ENCODE results near the gene CALN1.
"Not testable (repeated sequence)": the region's sequence is repeated elsewhere in the genome, so short reads cannot be mapped to it uniquely, and the experiment has no call there.

CALN1 gene

DNA sequence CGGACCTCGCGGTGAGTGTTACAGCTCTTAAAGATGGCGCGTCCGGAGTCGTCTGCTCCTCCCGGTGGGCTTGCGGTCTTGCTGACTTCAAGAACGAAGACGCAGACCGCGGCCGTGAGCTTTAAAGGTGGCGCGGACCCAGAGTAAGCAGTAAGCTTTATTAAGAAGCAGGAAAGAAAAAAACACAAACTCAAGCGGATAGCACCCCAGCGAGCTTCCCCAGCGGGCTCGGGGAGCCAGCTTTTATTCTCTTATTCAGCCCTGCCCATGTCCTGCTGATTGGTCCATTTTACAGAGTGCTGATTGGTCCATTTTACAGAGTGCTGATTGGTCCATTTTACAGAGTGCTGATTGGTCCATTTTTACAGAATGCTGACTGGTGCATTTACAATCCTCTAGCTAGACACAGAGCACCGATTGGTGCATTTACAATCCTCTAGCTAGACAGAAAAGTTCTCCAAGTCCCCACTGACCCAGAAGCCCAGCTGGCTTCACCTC, at the start of gene CALN1:
Gene CALN1 (minus strand): TSS at position 218 of the 498 bp plus-strand sequence.
- DNase-seq = not testable (repeated sequence)

DNA sequence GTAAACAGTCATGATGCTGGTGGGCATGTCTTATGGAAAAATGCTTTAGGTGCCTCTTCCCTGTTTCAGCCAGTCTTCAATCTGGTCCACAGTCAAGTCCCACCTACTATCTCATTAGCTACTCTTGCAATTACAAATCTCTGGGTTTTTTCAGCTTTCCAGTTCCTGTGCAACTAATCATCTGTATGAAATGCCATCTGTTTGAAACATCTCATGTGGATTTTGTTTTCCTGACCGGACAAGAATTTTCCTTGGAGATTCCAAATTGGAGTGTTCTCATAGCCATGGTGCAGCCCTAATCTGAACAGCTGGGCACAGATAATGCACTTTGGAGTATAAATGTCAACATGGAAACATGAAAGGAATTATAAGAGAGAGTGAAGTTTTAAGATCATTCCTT, 41.3 kb upstream of the CALN1 start:
- no peak for DNase-seq

DNA sequence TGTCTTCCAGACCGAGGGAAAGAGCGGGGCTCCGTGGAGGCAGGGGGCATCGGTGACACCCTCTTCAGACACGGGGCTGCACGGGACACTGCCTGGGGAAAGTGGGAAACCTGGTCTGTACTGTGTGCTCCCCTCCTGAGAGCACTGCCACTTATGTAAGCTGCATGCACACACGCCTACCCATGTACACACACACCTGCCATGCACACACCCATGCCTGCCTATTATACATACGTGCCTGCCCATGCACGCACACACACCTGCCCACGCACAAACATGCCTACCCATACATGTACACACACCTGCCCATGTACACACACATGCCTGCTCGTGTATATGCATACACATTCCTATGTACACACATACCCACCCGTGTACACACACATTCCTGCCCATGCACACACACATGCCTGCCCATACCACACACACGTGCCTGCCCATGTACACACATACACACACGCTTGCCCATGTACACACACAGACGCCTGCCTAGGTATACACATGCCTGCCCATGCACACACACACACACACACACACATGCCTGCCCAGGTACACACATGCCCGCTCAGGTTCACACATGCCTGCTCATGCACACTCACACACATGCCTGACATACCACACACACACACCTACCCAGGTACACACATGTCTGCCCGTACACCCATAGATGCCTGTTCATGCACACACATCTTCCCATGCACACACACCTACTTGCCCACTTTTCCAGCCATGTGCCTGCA, 35.5 kb upstream of the CALN1 start:
- DNase-seq = no peak

DNA sequence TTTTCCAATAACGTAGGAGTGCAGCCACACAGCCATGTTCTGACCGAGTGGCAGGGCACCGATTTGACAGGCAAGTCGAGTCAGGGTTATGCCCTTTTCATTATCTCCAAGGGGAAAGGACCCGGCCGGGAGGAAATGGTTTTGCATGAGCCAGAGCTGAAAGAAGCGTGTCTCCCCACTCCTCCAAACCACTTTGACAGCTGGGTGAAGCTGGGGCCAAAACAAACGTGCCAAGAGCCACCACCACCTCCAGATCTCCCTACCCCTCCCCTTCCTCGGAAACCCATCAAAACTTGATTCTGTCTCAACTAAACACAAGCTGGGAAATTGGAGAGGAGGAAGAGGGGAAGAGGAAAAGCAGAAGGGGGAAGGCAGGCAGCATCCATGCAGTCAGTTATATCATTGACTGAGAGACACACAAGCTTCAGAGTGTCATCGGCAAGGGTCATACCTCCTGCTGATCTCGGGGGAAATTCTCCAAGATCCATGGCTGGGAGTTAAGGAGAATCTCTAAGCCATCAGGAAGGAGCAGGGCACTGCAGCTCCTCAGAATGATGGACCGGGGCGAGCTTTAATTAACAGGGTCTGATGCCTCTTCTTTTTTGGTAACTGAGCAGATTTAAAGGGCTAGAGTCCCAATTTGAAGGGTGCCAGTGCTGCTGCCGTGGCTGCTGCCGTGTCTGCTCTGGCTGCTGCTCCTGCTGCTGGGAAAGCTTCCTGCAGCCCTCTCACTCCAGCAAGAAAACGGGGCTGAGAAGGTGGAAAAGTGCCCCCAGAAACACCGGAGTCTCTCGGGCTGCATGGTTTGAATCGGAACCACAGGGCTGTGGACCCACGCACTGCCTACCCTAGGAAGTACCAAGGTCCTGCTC, 34.7 kb upstream of the CALN1 start:
- DNase-seq = no peak

DNA sequence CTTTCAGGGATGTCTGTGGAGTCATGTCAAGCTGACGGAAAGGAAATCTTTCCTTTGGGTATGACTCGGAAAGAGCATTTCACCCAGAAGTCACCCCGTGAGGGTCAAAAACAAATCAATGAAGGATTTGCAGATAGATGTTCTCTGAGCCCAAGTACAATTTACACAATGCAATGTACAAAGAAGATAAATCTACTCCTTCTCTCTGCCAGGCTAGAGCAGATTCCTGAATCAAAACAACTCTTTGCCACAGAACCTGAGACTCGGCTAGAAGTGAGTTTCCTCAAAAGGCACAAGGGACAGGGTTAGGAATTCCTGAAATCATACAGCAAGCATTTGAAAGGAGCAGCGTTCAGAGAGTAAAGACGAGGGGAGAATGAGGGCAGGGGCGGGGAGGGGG, 34.0 kb upstream of the CALN1 start:
- DNase-seq = no peak

DNA sequence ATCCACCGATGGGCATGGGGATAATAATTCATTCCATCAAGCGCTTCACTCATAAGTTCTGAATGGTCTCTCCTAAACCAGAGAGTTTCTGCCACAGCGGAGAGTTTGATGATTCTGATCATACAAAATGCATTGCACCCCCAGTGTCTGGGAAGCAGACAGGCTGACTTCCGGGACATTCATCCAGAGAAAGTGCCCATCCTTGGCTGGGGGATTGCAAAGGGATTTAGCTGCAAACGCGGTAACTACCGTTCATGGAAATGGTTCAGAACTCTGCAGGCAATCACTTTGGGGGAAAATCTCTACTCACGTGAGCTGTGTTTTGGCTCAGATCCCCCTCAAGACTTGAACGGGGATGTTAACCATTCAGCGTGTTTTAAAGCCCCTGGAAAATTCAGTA, 33.4 kb upstream of the CALN1 start:
- no peak for DNase-seq

DNA sequence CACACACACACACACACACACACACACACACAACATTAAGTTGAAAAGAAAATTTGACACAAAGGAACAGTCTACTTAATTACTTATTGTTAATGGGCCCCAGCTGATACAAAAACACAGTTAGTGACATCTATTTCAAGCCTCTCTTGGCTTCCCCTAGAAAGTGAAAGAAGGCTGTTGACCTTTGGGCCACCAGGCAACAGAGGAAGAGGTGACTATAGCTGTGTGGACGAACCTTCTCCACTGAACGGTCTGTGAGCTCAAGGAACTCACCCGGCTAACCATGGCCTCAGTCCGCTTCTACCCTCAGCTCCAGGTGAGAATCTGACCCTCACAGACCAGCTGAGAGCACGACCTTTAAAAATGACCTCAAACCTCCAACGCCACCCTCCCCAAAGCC, 32.9 kb upstream of the CALN1 start:
- no peak for DNase-seq

DNA sequence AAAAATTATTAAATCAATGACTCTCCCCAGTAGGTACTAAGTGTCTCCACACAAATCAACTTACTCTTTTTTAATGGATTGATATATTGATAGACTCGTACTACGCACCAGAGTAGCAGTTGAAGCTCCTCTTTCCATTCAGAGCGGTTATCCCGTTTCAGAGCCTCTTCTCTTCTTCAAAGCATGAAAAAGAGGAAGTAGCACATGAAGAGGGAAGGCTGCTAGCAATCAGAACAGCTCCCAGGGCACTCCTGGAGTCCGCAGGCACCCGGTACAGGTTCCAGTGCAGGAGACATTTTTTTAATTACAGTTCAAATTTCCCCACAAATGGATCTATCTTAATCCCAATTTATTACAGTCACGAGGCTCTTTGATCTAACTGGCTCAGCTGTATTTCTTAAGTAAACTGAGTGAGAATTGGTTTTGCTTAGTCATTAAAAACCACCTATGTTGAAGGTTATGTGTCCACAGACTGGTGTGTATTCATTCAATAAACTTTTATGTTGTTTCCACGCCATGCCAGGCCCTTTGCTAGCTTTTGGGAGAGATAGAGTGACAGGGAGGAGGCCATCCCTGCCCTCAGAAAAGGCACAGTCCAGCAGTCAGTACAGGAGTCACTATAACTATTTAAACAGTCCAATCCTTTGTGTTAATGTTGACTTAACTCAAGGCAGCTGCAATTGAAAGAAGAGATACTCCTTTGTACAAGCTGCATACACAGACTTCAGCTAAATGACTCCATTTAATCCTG, 32.1 kb upstream of the CALN1 start:
- no peak for DNase-seq

DNA sequence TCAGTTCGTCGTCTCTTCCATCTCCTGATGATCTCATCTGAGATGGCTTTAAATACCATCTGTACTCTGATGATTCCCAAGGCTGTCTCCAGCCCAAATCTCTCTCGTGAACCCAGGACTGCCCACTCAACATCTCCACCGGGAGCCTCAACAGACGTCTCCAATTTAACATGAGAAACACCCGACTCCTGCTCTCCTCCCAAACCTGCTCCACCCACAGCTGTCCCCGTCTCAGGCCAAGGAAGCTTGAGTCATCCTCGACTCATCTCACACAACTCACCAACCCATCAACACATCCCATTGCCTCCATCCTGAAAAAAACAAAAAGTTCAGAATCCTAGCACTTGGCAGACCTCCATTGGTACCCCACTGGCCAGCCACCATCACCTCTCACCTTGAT, 29.7 kb upstream of the CALN1 start:
- no peak for DNase-seq

DNA sequence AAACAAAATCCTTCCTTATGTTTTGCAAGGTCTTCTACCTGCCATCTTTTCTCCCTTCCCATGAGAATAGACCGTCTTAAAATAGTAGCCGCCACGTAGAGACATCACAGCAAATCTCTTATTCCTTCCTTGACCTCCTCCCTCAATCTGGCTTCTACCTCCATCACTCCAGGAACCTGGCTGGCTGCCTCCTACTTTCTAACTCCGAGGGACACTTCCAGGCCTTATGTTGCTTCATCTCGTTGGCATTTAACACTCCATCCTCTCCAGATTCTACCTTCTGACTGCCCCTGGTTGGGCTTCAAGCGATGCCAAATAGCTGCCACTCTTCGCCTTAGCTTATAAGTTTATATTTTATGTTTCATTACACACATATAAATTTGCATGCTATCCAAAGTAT, 26.4 kb upstream of the CALN1 start:
- DNase-seq = no peak

DNA sequence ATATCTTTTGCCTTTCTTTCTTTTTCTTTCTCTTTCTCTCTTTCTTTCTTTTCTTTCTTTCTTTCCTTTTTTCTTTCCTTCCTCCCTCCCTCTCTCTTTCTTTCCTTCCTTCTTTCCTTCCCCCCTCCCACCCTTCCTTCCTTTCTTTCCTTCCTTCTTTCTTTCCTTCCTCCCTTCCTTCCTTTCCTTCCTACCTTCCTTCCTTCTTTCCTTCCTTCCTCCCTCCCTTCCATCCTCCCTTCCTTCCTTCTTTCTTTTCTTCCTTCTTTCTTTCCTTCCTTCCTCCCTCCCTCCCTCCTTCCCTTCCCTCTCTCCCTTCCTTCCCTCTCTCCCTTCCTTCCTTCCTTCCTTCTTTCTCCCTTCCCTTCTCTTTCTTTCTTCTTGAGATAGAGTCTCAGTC, 25.5 kb upstream of the CALN1 start:
- no peak for DNase-seq

DNA sequence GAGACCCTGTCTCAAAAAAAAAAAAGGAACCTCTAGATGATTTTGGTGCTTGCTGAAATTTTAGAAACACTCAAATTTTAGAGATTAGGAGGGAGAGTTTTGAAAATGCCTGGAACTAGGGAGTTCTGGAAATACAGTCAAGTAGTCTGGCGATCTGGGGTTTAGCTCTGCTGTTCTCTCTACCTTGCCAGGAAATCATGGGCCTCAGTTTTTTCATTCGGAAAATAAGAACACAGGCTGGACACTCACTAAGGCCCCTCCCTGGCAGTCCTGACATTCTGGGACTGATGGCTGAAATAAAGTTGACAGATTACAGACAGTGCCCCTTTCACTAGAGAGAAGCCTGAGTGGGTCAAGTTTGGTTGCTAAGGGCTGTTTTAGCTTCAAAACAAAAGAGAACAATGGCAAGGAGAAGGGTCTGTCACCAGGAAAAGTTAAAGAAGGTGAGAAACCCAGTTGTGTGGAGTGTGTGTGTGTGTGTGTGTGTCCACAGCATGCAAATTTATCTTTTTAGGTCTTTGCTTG, 25.0 kb upstream of the CALN1 start:
- DNase-seq = no peak

DNA sequence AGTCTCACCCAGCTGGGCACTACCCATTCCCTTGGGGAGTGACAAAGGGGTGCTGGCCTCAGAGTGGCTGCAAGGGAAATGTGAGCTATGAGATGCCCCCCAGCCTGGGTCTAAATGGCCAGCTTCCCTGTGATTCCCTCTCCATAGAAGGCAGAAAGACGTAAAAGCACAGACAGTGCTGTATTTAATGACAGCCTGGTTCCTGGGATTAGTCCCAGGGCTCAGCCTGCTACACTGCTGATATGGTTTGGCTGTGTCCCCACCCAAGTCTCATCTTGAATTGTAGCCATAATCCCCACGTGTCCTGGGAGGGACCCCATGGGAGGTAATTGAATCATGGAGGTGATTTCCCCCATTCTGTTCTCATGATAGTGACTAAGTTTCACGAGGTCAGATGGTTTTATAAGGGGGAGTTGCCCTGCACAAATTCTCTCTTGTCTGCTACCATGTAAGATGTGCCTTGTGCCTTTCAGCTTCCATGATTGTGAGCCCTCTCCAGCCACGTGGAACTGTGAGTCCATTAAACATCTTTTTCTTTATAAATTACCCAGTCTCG, 23.9 kb upstream of the CALN1 start:
- DNase-seq = no peak

DNA sequence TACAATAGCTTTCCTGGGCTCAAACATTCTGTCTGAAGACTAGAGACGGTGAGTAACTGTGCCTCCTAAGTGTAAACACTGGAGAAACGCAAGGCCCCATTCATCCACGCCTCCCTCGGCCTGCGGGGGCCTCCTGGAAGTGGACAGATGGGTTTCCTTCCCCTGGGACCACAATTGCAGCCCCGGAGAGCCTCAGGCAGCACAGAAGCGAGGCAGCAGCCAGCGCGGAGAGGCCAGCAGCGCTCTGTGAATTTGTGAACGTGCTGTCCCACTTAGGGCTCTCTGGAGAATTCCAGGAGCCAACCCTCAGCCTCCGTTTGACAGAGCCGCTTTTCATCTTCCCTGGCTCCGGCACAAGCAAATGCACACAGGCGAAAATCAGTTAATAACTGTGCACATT, 23.2 kb upstream of the CALN1 start:
- no peak for DNase-seq

DNA sequence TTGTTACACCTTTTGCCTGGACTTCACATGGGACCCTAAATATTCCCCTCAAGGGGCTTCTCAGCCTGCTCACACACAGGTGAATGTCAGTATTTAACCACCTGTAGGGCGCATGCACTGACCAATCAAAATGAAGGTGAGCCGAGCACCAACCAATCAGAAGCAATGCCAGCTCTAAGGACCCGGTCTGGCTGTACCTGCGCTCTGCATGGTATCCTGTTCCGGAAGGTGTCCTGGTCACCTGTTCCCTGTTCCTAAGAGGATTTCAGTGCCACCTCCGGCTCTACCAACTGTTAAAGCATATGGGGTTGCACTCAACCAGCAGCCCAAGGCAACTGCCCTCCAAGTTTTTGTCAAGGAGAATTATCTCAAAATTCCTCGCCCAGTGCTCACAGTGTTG, 18.4 kb upstream of the CALN1 start:
- DNase-seq = no peak

DNA sequence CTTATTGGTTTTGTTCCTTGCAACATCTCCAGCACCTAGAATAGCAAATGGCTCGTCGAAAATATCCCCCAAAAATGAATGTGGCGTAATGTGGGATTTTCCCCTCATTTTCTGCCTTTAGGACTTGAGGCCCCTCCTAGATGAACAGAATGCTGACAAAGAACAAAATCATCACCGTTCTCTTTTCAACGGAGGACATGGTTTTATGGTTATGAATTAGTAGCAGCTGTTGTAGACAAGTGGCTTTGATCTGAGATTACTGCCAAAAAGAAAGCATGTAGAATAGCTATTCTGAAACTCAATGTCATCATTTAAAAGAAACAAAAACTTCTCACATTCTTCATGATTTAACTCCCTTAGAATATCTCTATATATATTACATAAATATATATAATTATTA, 17.2 kb upstream of the CALN1 start:
- no peak for DNase-seq

DNA sequence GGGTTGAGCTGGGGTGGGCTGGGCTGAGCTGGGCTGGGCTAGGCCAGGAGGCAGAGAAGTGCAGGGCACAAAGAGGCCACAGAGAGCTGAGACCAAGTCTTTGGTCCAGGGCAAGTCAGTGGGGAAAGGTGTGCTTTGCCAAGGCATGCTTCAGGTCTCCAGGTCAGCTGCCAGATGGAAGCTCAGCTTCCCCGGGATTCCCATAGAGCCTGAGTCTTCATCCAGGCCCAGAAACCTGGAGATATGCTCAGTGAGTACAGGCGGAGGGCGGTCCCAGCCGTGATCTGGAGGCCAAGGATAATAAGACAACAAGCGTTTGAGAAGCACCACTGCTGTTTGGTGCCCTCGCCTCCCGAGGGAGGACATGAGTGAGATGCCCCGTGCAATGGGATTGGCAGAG, 4.7 kb upstream of the CALN1 start:
- no peak for DNase-seq

DNA sequence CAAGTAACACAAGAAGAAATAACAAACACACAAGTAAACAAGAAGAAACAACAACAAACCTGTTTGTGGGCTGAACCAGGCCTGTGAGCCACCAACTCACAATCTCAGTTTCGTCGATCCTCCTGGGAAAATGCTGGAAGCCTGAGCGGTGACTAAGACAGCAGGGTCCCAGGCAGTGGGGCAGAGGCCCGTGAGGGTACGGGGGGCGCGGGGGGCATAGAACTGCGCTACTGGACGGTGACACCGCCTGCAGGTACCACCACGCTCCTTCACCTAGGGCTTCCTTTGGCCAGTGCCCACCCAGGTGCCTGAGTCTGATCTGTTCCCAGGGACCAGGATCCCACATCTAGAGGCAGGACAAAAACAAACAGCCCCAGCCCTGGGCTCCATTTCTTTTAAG, 3.4 kb upstream of the CALN1 start:
- DNase-seq = no peak

DNA sequence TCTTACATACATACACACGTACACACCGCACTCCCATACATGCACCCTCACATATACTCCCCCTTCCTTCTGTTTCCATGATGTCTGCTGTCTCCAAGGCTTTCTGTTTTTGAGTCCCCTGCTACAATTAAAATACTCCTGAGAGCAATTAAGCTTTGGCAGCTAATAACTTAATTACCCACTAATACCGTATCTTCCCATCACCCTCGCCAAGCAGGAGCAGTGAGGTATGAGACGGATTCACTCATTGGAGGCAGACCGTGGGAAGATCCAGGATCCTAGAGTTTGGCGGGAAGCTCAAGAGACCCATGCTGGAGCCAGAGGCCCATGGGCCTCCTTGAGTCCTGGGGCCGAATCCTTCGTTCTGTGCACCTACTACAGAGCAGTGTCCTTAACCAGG, 1.7 kb upstream of the CALN1 start:
- DNase-seq = no peak

DNA sequence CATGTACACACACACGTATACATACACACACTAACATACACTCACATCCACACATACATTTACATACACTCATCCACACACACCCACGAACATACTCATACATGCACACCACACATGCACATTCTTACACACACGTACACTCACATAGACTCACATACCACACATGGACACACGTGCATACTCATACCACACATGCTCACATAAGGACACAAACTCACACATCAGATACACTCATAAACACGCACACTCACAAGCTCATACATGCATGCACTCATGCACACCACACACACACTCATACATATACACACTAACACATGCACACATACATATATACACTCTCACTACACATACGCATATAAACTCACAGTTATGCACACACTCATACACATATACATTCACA, 1.2 kb upstream of the CALN1 start:
- no peak for DNase-seq

DNA sequence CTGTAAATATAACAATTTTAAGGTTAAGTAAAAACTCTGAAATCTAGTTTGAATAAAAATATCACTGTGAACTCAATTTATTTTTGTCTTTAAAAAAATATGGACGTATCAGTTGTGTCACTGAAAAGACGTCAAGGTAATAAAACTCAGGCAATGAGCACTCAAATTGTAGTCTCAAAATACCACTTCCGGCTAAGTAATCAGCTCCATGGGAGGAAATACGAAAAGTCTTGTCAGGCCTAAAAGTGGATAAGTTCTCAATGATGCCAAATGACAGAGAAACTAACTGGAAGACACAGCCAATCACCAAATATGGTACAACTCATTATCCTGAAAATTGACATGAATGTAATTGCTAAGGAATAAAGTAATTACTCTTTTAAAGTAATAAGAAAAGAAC, 719 bp downstream of the CALN1 start:
- no peak for DNase-seq

DNA sequence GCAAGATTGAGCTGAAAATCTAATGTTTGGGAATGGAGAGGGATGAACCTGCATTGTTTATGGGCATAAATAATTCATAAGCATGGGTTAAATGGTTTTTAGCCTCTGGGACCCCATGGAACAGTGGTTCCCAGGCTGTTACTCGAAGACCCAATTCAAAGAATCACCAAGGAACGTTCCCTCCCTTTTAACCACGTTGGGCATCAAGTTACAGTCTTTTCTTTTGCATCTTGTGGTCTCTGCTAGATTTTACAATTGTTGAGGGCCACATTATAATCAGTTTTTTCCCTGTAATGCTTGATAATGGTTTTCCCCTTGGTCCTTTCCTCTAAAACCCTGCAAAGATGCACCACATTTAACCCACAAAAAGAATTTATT, 2.5 kb downstream of the CALN1 start:
- no peak for DNase-seq
